HG02798 (cell line): ENCODE measurements around the gene OR2L13.
"Not testable (repeated sequence)": the region's sequence is repeated elsewhere in the genome, so short reads cannot be mapped to it uniquely, and the experiment has no call there.

Source experiments
- ATAC-seq: cut with Tn5 transposase; IDR thresholded peaks from one replicate; pipeline ENCODE4 v1.9.1; 2021; ENCODE audit warnings: mild to moderate bottlenecking; ENCODE audit not compliant: unreplicated experiment, poor library complexity

The OR2L13 gene, protein sequence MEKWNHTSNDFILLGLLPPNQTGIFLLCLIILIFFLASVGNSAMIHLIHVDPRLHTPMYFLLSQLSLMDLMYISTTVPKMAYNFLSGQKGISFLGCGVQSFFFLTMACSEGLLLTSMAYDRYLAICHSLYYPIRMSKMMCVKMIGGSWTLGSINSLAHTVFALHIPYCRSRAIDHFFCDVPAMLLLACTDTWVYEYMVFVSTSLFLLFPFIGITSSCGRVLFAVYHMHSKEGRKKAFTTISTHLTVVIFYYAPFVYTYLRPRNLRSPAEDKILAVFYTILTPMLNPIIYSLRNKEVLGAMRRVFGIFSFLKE

DNA sequence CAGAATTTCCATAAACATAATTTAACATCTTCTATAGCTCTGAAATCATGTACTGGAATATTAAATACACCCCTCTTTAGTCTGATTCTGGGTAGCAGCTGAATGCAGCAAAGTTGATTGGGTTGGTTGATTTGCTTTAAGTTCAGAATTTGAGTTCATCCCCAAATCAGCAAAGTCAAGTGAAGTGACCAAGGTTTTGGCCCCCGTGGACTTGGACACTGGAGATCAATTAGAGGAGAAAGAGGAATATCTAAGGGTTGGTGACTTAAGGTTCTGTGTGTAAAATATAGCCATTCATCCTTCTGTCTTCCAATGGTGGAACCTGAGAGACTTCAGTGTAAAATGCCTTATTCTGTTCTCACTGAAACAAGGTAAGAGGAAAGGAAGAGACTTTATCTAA, at the start of gene OR2L13:
Gene OR2L13 (plus strand): TSS at position 301 of the 400 bp plus-strand sequence. CDS start 4,192 bp downstream, outside the sequence.
- no peak for ATAC-seq

DNA sequence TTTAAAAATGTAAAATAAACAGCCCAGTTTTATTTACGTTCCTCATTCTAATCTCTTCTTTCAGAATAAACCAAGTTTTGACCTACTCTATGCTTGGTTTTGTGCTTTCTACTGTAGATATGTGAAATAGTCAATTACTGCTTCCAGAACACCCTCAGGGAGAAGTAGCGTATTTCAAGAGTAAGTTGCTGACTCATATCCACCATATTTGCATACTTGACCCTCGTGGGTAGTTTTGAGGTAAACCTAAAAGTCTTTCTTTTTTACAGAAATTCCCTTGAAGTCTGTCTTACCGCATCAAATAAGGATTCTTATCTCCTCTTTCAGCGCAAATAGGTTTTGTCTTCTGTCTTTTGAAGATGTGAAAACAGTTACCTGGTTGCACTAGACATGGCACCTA, 49.8 kb upstream of the OR2L13 start:
- ATAC-seq = no peak

DNA sequence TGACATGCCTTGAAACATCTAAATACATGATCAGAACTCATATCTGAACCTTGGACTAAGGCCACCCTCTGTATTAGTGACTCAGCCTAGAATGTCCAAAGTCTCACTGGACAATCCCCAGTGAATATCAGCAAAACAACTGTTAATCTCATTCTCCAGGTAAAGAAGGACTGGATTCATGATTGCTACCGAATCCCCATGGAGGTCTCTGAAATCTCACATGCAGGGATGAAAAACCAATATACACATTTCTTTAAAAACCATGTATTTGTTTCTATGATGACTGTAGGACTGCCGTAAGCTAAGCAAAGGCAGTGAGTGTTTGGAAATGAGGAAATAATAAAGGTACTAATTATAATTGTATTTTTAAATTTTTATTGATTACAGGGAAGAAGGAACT, 48.4 kb upstream of the OR2L13 start, which contains the start of gene OR2L3:
Gene OR2L3 (plus strand): TSS at position 301 of the 400 bp plus-strand sequence. CDS start 13,846 bp downstream, outside the sequence.
- no peak for ATAC-seq

DNA sequence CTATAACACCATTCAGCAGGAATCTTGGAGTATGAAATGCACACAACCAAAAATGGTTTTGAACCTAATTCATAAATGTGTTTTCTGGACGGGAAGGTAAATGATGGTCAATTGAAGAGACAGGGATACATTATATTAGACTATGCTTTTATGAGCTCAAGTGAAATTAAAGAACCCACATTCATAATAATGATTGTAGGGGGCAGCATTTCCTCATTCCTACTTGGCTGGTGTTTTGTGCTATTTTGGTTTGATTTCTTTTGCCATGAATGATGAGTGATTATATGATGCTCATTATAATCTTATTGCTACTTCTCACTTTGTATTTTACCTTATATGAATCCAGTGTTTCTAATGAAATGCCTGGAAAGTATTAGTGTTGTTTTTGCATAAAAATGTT, 48.0 kb upstream of the OR2L13 start:
- ATAC-seq = no peak

DNA sequence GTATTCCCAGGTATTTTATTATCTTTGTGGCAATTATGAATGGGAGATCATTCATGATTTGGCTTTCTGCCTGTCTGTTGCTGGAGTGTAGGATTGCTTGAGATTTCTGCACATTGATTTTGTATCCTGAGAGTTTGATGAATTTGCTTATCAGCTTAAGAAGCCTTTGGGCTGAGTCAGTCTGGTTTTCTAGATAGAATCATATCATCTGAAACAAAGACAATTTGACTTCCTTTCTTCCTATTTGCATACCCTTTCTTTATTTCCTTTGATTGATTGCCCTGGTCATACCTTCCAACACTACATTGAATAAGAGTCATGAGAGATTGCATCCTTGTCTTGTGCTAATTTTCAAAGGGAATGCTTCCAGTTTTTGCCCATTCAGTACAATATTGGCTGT, 40.3 kb upstream of the OR2L13 start:
- ATAC-seq = no peak

DNA sequence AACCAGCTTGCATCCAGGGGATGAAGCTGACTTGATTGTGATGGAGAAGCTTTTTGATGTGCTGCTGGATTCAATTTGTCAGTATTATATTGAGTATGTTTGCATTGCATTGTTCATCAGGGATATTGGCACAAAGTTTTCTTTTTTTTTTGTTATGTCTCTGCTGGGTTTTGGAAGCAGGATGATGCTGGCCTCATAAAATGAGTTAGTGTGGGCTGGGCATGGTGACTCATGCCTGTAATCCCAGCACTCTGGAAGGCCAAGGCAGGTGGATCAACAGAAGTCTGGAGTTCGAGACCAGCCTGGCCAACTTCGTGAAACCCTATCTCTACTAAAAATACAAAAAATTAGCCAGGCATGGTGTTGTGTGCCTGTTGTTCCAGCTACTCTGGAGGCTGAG, 39.7 kb upstream of the OR2L13 start:
- ATAC-seq = no peak

DNA sequence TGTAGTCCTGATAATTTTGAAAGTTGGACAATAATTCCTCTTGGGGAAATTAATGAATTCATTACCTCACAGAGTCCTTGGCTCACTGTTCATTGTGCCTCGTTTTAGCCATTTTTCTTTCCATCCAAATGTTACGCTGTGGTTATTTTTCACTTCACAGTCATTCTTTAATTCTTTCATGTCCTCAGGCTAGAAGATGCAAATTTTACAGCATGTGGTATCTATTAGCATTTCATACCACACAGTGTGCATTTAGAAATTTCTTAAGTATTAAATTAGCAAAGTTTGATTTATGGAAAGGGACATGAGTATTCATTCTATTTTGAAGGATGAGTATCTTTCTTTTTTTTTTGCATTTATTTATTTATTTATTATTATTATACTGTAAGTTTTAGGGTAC, 29.9 kb upstream of the OR2L13 start:
- ATAC-seq = no peak

DNA sequence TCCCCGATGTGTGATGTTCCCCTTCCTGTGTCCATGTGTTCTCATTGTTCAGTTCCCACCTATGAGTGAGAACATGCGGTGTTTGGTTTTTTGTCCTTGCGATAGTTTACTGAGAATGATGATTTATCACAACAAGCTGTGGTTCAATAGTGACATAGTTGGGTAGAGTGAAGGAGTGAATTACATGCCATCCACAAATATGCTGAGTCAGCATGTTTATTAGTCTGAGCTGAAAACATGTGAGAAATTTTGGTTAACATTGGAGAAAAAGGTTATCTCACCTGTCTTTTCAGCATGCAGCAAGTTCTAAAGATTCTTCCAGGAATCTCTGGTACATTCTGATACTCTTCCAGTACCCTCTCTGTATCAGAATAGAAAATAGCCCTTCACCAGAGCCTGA, 29.4 kb upstream of the OR2L13 start:
- ATAC-seq = no peak

DNA sequence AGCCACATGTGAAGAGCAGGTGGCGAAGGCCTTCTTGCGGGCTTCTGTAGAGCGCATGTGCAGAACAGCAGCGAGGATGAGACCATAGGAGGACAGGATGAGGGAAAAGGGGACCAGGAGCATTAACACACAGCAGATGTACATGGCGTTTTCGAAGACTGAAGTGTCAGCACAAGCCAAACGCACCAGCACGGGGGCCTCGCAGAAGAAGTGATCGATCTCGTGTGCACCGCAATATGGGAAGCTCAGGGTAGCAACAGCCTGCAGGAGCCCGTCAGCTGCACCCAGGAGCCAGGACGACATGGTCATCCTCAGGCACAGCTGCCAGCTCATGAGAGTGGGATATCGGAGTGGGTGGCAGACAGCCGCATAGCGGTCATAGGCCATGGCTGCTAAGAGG, 11.1 kb upstream of the OR2L13 start:
- not testable (repeated sequence) for ATAC-seq

DNA sequence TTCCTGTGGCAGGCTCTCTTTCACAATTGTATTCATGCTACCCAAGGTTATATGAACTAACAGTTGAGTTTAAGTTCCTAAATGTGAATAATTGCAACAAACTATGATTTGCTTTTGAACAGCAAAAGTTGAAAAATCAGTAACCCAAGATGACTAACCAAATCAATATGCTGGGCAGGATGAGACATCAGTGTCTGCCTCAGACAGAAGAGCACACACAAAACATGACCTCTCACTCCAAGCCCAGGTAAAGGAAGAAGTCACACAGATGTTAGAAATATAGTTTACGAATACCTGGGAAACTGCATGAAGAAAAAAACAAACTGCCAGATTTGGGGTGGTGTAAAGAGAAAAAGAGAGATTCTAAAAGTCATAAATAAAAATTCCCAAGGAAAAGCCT, 3.5 kb downstream of the OR2L13 start:
- no peak for ATAC-seq

DNA sequence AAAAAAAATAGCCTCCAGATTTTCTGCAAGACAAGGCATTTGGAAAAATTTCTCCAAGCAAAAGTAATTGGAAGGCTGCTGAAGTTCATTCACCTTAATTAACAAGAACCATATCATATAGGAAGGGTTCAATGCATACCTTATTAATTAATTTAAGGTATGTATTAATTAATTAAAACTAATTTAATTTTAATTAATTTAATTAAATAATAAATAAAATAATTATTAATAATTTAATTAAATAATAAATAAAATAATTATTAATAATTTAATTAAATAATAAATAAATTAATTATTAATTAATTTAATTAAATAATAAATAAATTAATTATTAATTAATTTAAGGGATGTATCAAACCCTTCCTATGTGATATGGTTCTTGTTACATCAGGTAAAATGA, 7.9 kb downstream of the OR2L13 start:
- ATAC-seq = no peak

DNA sequence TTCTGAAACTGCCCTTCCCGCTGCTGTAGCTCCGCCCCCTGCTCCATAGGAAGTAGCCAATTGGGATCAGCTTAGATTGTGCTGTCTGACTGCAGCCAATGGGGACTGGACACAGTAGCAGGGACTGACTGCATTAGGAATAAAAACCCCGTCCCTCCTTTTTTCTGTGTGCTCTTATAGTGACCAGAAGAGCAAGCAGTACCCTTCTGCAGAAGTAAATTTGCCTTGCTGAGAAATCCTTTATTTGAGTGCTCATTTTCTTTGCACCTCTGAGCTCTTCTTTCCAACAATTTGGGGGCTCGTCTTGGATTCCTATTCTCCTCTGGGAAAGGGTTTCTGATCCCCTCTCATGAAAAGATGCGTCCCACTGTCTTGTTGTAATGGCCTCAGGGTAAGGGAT, 16.2 kb downstream of the OR2L13 start:
- ATAC-seq = no peak

DNA sequence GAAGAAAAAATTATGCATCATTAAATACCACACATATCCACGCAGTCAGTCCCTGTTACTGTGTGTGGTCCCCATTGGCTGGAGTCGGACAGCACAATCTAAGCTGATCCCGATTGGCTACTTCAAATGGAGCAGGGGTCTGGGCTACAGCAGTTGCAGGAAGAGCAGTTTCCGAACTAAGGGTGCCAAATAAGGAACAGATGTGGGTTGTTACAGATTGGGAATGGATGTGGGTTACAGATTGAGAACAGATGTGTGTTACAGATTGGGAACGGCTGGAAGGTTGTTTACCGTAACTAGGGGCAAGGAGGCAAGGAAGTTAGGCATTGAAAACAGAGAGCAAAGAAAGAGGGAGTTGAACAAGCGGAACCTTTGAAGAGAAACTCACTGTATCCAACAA, 19.9 kb downstream of the OR2L13 start:
- ATAC-seq = no peak

DNA sequence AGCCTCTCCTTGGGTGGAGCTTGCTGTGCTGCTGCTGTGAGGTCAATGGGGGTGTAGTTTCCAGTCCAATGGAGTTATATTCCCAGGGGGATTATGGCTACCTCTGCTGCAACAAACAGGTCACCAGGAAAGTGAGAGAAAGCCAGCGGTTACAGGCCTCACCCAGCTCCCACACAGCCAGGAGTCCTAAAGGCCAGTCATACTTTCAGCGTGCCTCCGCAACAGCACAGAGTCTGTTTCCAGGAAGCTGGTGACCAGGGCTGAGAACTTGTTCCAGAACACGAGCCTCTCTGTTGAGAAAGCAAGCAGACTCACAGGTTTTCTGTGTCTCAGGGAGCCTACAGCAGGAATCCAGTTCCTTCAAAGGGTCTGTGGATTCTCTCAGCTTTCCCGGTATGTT, 32.7 kb downstream of the OR2L13 start:
- ATAC-seq = no peak

DNA sequence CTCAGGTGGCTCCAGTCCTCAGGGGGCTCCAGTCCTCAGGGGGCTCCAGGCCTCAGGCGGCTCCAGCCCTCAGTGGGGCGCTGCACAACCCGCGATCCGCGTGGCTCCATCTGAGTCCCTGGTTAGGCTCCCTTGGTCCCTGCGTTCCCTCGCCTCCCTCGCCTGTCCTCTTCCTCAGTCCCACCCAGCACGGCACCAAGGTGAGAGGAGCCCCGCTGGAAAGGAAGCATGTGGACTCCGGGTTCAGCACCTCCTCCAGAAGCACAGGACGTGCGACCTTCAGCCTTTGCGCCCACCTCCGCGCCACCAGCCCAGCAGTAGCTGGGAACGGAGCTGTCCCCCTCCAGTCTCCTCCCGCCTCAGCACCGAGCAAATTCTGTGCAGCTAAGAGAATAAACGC, 41.8 kb downstream of the OR2L13 start:
- no peak for ATAC-seq

DNA sequence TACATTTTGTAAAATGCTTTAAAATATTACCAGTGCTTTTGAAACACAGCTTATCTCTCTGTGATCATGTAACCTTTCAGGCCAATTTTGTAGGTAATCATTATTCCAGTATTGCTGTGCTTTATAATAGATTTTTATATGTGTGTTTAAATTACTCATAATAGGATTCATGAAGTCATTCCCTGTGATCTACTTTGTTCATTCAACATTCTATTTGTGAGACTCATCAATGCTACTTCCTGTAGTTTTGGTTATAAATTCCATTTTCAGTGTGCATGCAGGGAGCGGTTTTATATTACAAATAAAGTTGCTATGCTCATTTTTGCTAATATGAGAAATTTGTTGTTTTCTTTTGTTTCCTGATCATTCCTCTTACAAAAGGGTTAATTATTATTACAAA, 45.9 kb downstream of the OR2L13 start:
- ATAC-seq = no peak

DNA sequence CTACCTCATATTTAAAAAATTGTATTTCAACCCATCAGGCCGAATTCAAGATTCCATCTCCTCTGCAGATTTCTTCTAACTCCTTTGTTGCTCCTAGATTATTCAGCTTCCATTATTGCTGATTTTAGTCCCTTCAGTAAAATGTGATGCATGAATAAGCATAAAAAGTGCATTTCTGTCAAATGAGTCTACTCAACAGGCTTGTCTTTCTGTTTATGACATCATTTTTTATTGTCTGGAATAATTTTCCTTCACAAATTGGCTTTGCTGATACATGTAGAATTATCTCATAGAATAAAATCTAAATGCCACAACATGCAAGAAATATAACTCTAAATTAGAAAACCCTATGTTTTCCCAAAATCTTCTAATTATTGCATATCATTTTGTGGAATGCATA, 48.3 kb downstream of the OR2L13 start:
- ATAC-seq = no peak

DNA sequence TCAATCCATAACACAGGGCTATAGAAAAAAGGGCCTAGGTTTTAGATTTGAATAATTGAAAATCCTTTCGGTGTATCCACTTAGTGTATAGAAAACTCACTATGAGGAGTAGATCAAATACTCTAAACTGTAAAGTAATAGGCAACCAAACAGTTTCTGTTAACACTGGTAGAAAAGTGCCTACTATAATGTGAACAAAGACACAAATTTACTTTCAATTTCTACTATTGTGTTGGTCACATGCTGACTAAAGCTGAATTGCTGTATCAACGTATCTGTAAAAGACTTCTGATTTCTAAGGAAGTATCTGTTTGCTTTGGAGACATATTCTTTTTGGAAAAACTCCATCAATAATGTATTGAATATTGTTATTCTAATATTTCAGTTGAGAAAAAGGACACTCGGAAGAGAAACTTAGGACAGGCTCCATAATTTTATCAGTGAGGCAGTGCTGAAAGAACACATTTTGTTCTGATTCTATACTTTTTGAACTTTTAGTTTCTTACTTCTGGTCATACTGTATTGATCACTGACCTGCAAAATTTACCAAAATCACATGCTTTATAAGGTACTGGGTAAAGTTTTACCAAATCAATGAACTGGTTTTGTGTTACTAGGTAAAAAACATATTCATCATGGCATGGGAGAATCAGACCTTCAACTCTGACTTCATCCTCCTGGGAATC, 49.7 kb downstream of the OR2L13 start, which contains the start of gene OR2M5:
Gene OR2M5 (plus strand): TSS at position 636 of the 686 bp plus-strand sequence. CDS start 0 bp downstream, at position 636.
- no peak for ATAC-seq
